ENCODE results near the gene ALDH2. TPM values are rescaled to one million over a fixed set of nuclear protein-coding genes. Genes with fewer than 3 reads are reported as not detected.

ALDH2 gene
- total and polyA plus RNA-seq, 10 of the 15 experiments (the other 5 are each of a cell fraction or from before 2014, with no cell fraction given) = 1.4 to 16.4 (median 8.7) TPM

- Histone ChIP-seq H2AFZ (ENCODE audit: control insufficient read depth, low read depth, low read length) (no peak overlapping the region), H3K36me3 (ENCODE audit: control insufficient read depth in 2 of 2, insufficient read depth in 2 of 2, low read length in 1 of 2) (no peaks in the 10 kb centered on the region; a peak in 1 of 4 replicates), H3K4me3 (no peak overlapping the region), H3K4me2 (ENCODE audit: control insufficient read depth, insufficient read depth) (no peak overlapping the region), H4K20me1 (ENCODE audit: control insufficient read depth, insufficient read depth) (no peaks in the 10 kb centered on the region), H3K27me3 (replicated peaks in 1 of 2; ENCODE audit: control insufficient read depth in 2 of 2, insufficient read depth in 2 of 2, low read length in 1 of 2) (no peaks in the 10 kb centered on the region), H3K9ac (ENCODE audit: control insufficient read depth, insufficient read depth, low read length) (no peak overlapping the region), H3K79me2 (ENCODE audit: control insufficient read depth, insufficient read depth, low read length) (no peaks in the 10 kb centered on the region), H3K4me1 (ENCODE audit: control insufficient read depth, insufficient read depth, low read length) (no peaks in the 10 kb centered on the region), H3K9me3 (replicated peaks; ENCODE audit: control insufficient read depth, insufficient read depth, low read length) (no peaks in the 10 kb centered on the region), H3K27ac (ENCODE audit: control insufficient read depth, insufficient read depth) (no peak overlapping the region)
- CTCF ChIA-PET = no interaction called here
- DNase-seq (ENCODE audit: low read depth, low spot score) (no peak), ATAC-seq (no peak), FAIRE-seq (no peak)
- intact Hi-C loops (cut with micrococcal nuclease; ENCODE audit: unreplicated experiment) (no loop called here), in situ Hi-C loops (cut with MboI) (no loop called here)
- no peak for TF ChIP-seq ZNF24 (IDR thresholded peaks at IDR 0.05)
- TF ChIP-seq ETV6 (conservative IDR thresholded peaks at IDR 0.05 in 1 of 2, IDR thresholded peaks at IDR 0.05 in 1 of 2; ENCODE audit: borderline replicate concordance in 1 of 2, low read depth in 1 of 2) = no peak
- no peak for TF ChIP-seq WRNIP1 (IDR thresholded peaks at IDR 0.05; ENCODE audit: borderline replicate concordance, low read depth, low read length)
- no peak for TF ChIP-seq GABPA (IDR thresholded peaks at IDR 0.05; ENCODE audit: low read depth)
- TF ChIP-seq CHD1 (IDR thresholded peaks at IDR 0.05; ENCODE audit: low read depth, low read length) = no peak
- TF ChIP-seq CEBPB (IDR thresholded peaks at IDR 0.05; ENCODE audit: borderline replicate concordance in 1 of 2, low read depth in 2 of 2, low read length in 2 of 2) = no peak
- TF ChIP-seq FOXM1 (IDR thresholded peaks at IDR 0.05; ENCODE audit: low read depth, low read length) = no peak
- TF ChIP-seq RELA (IDR thresholded peaks at IDR 0.05; ENCODE audit: borderline replicate concordance, partially characterized antibody) = no peak
- TF ChIP-seq REST (IDR thresholded peaks at IDR 0.05; ENCODE audit: low read depth, low read length) = no peak
- TF ChIP-seq USF2 (IDR thresholded peaks at IDR 0.05; ENCODE audit: borderline replicate concordance, low read depth, low read length) = no peak
- no peak for TF ChIP-seq TAF1 (IDR thresholded peaks at IDR 0.05; ENCODE audit: borderline replicate concordance, low read depth, low read length)
- TF ChIP-seq TBL1XR1 (IDR thresholded peaks at IDR 0.05; ENCODE audit: low read depth, low read length) = no peak
- no peak for TF ChIP-seq BRCA1 (IDR thresholded peaks at IDR 0.05; ENCODE audit: low read depth, low read length)
- TF ChIP-seq ESRRA (IDR thresholded peaks at IDR 0.05; ENCODE audit: low read length) = no peak
- RAD21 ChIA-PET (ENCODE audit: unreplicated experiment) = no interaction called here
- 79% methylated on average over 6 of the region's 6 CpGs for WGBS (ENCODE audit: insufficient coverage, insufficient replicate concordance, low lambda C conversion rate, missing lambda C conversion rate)
- POLR2A ChIA-PET = no interaction called here
- SMC1A ChIA-PET (ENCODE audit: uncharacterized antibody, unreplicated experiment) = no interaction called here
- BruUV-seq (replicated peaks) = no TSS peak
Observed at GRCh38 chr12:111803038-111803626, 36.4 kb downstream of the ALDH2 start.

Data from GM12878 (cell line).